Naive thymus-derived CD4-positive, alpha-beta T cell (primary cell): ENCODE measurements around the gene LIN7A. TPM values are rescaled to one million over a fixed set of nuclear protein-coding genes. Genes with fewer than 3 reads are reported as not detected.

ENCODE experiments used
- ATAC-seq: fragments of 150-1000 bp; cut with Tn5 transposase; 2 replicates; pipeline ENCODE4 v1.10.0; 2021; ENCODE audit warnings: mild to moderate bottlenecking, moderate library complexity
- CTCF ChIA-PET: fragments of 350-600 bp; sonication (Branson Sonifier 250); formaldehyde crosslinking; loops from one replicate; lab custom pipeline; 2021; ENCODE audit warnings: antibody characterized with exemption; lab: Charles Lee
- POLR2A ChIA-PET: fragments of 350-600 bp; sonication (Branson Sonifier 250); formaldehyde crosslinking; loops from one replicate; lab custom pipeline; 2021; ENCODE audit warnings: antibody characterized with exemption, inconsistent platforms; lab: Charles Lee
- DNase-seq, 9 donors: peaks; one replicate each; pipeline versions ENCODE4 v3.0.0 to v3.0.0-alpha.2; 2020 to 2022; ENCODE audit warnings: mixed read lengths in 1 of 9
- H3K27ac ChIP-seq: one replicate; pipeline ENCODE4 v1.7.0; 2013; ENCODE audit warnings: mild to moderate bottlenecking, low read depth, low read length, moderate library complexity
- H3K27me3 ChIP-seq, 2 donors: one replicate each; pipeline ENCODE4 v1.7.0; 2013; ENCODE audit warnings: low read length in 2 of 2, mild to moderate bottlenecking in 2 of 2, moderate library complexity in 2 of 2; ENCODE audit not compliant: control insufficient read depth in 2 of 2, insufficient read depth in 2 of 2
- H3K36me3 ChIP-seq, 3 experiments: 1 replicate in 2 of 3; 2 replicates in 1 of 3; pipeline ENCODE4 v1.7.0; 2013; ENCODE audit warnings: low read length in 3 of 3, mild to moderate bottlenecking in 3 of 3, moderate library complexity in 1 of 3; ENCODE audit not compliant: insufficient read depth in 3 of 3, control insufficient read depth in 2 of 3
- H3K4me1 ChIP-seq, 2 donors: one replicate each; pipeline ENCODE4 v1.7.0; 2013; ENCODE audit warnings: low read length in 2 of 2, mild to moderate bottlenecking in 2 of 2, moderate library complexity in 1 of 2; ENCODE audit not compliant: control insufficient read depth in 2 of 2, insufficient read depth in 2 of 2
- H3K4me3 ChIP-seq: 2 replicates; pipeline ENCODE4 v1.7.0; 2013; ENCODE audit warnings: mild to moderate bottlenecking, low read length
- H3K9me3 ChIP-seq, 3 experiments: 1 replicate in 2 of 3; 2 replicates in 1 of 3; pipeline ENCODE4 v1.7.0; 2013; ENCODE audit warnings: low read length in 3 of 3; ENCODE audit not compliant: control insufficient read depth in 2 of 3
- H3K27ac Mint-ChIP-seq, 9 donors: one replicate each; pipeline ENCODE4 v1.8.0; 2020 to 2022; ENCODE audit warnings: mixed read lengths in 9 of 9, mild to moderate bottlenecking in 8 of 9, moderate library complexity in 5 of 9, inconsistent platforms in 2 of 9
- H3K27me3 Mint-ChIP-seq, 5 donors: one replicate each; pipeline ENCODE4 v1.8.0; 2021 to 2022; ENCODE audit warnings: mixed read lengths in 5 of 5, mild to moderate bottlenecking in 1 of 5
- H3K36me3 Mint-ChIP-seq, 5 donors: one replicate each; pipeline ENCODE4 v1.8.0; 2020 to 2022; ENCODE audit warnings: mixed read lengths in 5 of 5, mild to moderate bottlenecking in 3 of 5, inconsistent platforms in 1 of 5
- H3K4me1 Mint-ChIP-seq, 7 donors: one replicate each; pipeline ENCODE4 v1.8.0; 2020 to 2022; ENCODE audit warnings: mixed read lengths in 7 of 7, mild to moderate bottlenecking in 3 of 7, inconsistent platforms in 1 of 7
- H3K4me3 Mint-ChIP-seq, 10 donors: one replicate each; pipeline ENCODE4 v1.8.0; 2020 to 2022; ENCODE audit warnings: mild to moderate bottlenecking in 10 of 10, mixed read lengths in 10 of 10, moderate library complexity in 6 of 10, inconsistent platforms in 2 of 10
- H3K9me3 Mint-ChIP-seq, 11 donors: one replicate each; pipeline ENCODE4 v1.8.0; 2020 to 2022; ENCODE audit warnings: mixed read lengths in 11 of 11, mild to moderate bottlenecking in 4 of 11, inconsistent platforms in 1 of 11, moderate library complexity in 1 of 11
- intact Hi-C, 2 donors: fragments of 100-400 bp; cut with micrococcal nuclease; formaldehyde crosslinking; loops; one replicate each; pipeline ENCODE4 v1.15.1; 2023
- polyA plus RNA-seq, 2 donors: library from polyadenylated mRNA; unstranded; fragments of 300-500 nt; fragmentation: Illumina TruSeq; gene quantifications; one replicate each; pipeline ENCODE4 v1.2.3, GENCODE V29; 2021
- total RNA-seq, 6 experiments: library from RNA in 5 of 6; stranded (reverse) in 5 of 6; gene quantifications; 1 replicate in 5 of 6; 2 replicates in 1 of 6; pipeline ENCODE4 v1.2.3 and lab custom pipeline; 2021 to 2026

Gene LIN7A
- total and polyA plus RNA-seq, 7 experiments from 2014 or later = 0.27 to 7.1 (median 1.4) TPM; not detected in 4

GRCh38 chr12:80848858-80849257 is 88.9 kb downstream of the LIN7A start:
- H3K27me3 Mint-ChIP-seq = no peaks in the 10 kb centered on the region
- no peak overlapping the region for H3K4me3 Mint-ChIP-seq
- no peak overlapping the region for H3K27ac Mint-ChIP-seq
- no peaks in the 10 kb centered on the region for H3K36me3 ChIP-seq
- H3K27me3 ChIP-seq = no peaks in the 10 kb centered on the region
- ChIA-PET POLR2A (no interaction called here), CTCF (no interaction called here)
- no peak overlapping the region for H3K27ac ChIP-seq
- H3K9me3 ChIP-seq = no peaks in the 10 kb centered on the region
- DNase-seq (no peak), ATAC-seq (no peak)
- intact Hi-C loops = no loop called here
- peaks cover 0 to 5% (median 0%) of the 10 kb centered on the region in 11 donors for H3K9me3 Mint-ChIP-seq
- no peaks in the 10 kb centered on the region for H3K36me3 Mint-ChIP-seq
- no peaks in the 10 kb centered on the region for H3K4me1 Mint-ChIP-seq
- H3K4me3 ChIP-seq = no peak overlapping the region
- no peaks in the 10 kb centered on the region for H3K4me1 ChIP-seq

GRCh38 chr12:80847575-80847974 is 90.2 kb downstream of the LIN7A start:
- Histone ChIP-seq H3K4me3 (no peak overlapping the region), H3K27me3 (no peaks in the 10 kb centered on the region), H3K27ac (no peak overlapping the region), H3K9me3 (no peaks in the 10 kb centered on the region), H3K36me3 (no peaks in the 10 kb centered on the region), H3K4me1 (no peaks in the 10 kb centered on the region)
- H3K36me3 Mint-ChIP-seq = no peaks in the 10 kb centered on the region
- DNase-seq = no peak
- H3K4me1 Mint-ChIP-seq = no peaks in the 10 kb centered on the region
- ATAC-seq = no peak
- CTCF ChIA-PET = interaction anchor here (0.6 kb wide), 1 partner anchor 301 kb away, joined by 4 read pairs; no protein-coding TSS in a partner anchor
- intact Hi-C loops = no loop called here
- H3K27me3 Mint-ChIP-seq = no peaks in the 10 kb centered on the region
- H3K4me3 Mint-ChIP-seq = no peak overlapping the region
- H3K27ac Mint-ChIP-seq = no peak overlapping the region
- peaks cover 0 to 5% (median 0%) of the 10 kb centered on the region in 11 donors for H3K9me3 Mint-ChIP-seq
- POLR2A ChIA-PET = no interaction called here

- Mint-ChIP-seq H3K9me3 (peaks cover 0 to 5% (median 0%) of the 10 kb centered on the region in 11 donors), H3K27ac (no peak overlapping the region), H3K4me1 (no peaks in the 10 kb centered on the region), H3K27me3 (no peaks in the 10 kb centered on the region), H3K36me3 (no peaks in the 10 kb centered on the region), H3K4me3 (no peak overlapping the region)
- Histone ChIP-seq H3K9me3 (no peaks in the 10 kb centered on the region), H3K4me1 (no peaks in the 10 kb centered on the region), H3K36me3 (no peaks in the 10 kb centered on the region), H3K27me3 (no peaks in the 10 kb centered on the region), H3K27ac (no peak overlapping the region), H3K4me3 (no peak overlapping the region)
- no peak for ATAC-seq
- ChIA-PET POLR2A (no interaction called here), CTCF (interaction anchor here (0.6 kb wide), 1 partner anchor 302 kb away, joined by 4 read pairs; no protein-coding TSS in a partner anchor)
- DNase-seq = no peak
- intact Hi-C loops = no loop called here
Measured at GRCh38 chr12:80846952-80847351, 90.8 kb downstream of the LIN7A start.

- no peak overlapping the region for H3K4me3 ChIP-seq
- H3K36me3 ChIP-seq = no peaks in the 10 kb centered on the region
- H3K27ac ChIP-seq = no peak overlapping the region
- no peaks in the 10 kb centered on the region for H3K4me1 ChIP-seq
- H3K27me3 ChIP-seq = no peaks in the 10 kb centered on the region
- CTCF ChIA-PET = no interaction called here
- POLR2A ChIA-PET = interaction anchor here (0.7 kb wide), 1 partner anchor 849 kb away, joined by 13 read pairs; no protein-coding TSS in a partner anchor
- Mint-ChIP-seq H3K4me1 (no peaks in the 10 kb centered on the region), H3K4me3 (no peak overlapping the region), H3K27ac (no peak overlapping the region), H3K36me3 (no peaks in the 10 kb centered on the region), H3K9me3 (peaks cover 0 to 5% (median 0%) of the 10 kb centered on the region in 11 donors), H3K27me3 (no peaks in the 10 kb centered on the region)
- DNase-seq = no peak
- no peaks in the 10 kb centered on the region for H3K9me3 ChIP-seq
- ATAC-seq = no peak
- intact Hi-C loops = no loop called here
Measured at GRCh38 chr12:80845639-80846038, 92.1 kb downstream of the LIN7A start.

GRCh38 chr12:80843969-80844368 is 93.8 kb downstream of the LIN7A start:
- Histone ChIP-seq H3K9me3 (no peaks in the 10 kb centered on the region), H3K4me1 (no peaks in the 10 kb centered on the region), H3K27me3 (no peaks in the 10 kb centered on the region), H3K36me3 (no peaks in the 10 kb centered on the region), H3K4me3 (no peak overlapping the region), H3K27ac (no peak overlapping the region)
- Mint-ChIP-seq H3K27ac (no peak overlapping the region), H3K4me3 (no peak overlapping the region), H3K27me3 (no peaks in the 10 kb centered on the region), H3K36me3 (no peaks in the 10 kb centered on the region), H3K4me1 (no peaks in the 10 kb centered on the region), H3K9me3 (peaks cover 0 to 5% (median 0%) of the 10 kb centered on the region in 11 donors)
- ATAC-seq = no peak
- DNase-seq = no peak
- intact Hi-C loops = no loop called here
- POLR2A ChIA-PET = no interaction called here
- CTCF ChIA-PET = no interaction called here

- POLR2A ChIA-PET = no interaction called here
- Mint-ChIP-seq H3K4me1 (no peaks in the 10 kb centered on the region), H3K36me3 (no peaks in the 10 kb centered on the region), H3K9me3 (peaks cover 0 to 10% (median 2%) of the 10 kb centered on the region in 11 donors), H3K27ac (no peak overlapping the region), H3K4me3 (no peak overlapping the region), H3K27me3 (no peaks in the 10 kb centered on the region)
- intact Hi-C loops = no loop called here
- H3K27ac ChIP-seq = no peak overlapping the region
- ATAC-seq (no peak), DNase-seq (no peak)
- H3K36me3 ChIP-seq = no peaks in the 10 kb centered on the region
- no peaks in the 10 kb centered on the region for H3K9me3 ChIP-seq
- no peaks in the 10 kb centered on the region for H3K4me1 ChIP-seq
- H3K27me3 ChIP-seq = no peaks in the 10 kb centered on the region
- H3K4me3 ChIP-seq = no peak overlapping the region
- CTCF ChIA-PET = no interaction called here
Measured at GRCh38 chr12:80838708-80839107, 99.0 kb downstream of the LIN7A start.

- ChIA-PET POLR2A (no interaction called here), CTCF (no interaction called here)
- Histone ChIP-seq H3K4me3 (no peak overlapping the region), H3K27ac (no peak overlapping the region), H3K36me3 (no peaks in the 10 kb centered on the region), H3K27me3 (no peaks in the 10 kb centered on the region), H3K4me1 (no peaks in the 10 kb centered on the region), H3K9me3 (no peaks in the 10 kb centered on the region)
- H3K27me3 Mint-ChIP-seq = no peaks in the 10 kb centered on the region
- H3K4me1 Mint-ChIP-seq = no peaks in the 10 kb centered on the region
- no peaks in the 10 kb centered on the region for H3K36me3 Mint-ChIP-seq
- H3K4me3 Mint-ChIP-seq = no peak overlapping the region
- H3K27ac Mint-ChIP-seq = no peak overlapping the region
- DNase-seq = no peak
- H3K9me3 Mint-ChIP-seq = peaks cover 0 to 11% (median 3%) of the 10 kb centered on the region in 11 donors
- ATAC-seq = no peak
- intact Hi-C loops = no loop called here
Measured at GRCh38 chr12:80838024-80838658, 99.6 kb downstream of the LIN7A start.
